ENCODE measurements around the gene RCBTB1. TPM values are rescaled to one million over a fixed set of nuclear protein-coding genes. Genes with fewer than 3 reads are reported as not detected.
"Not testable (repeated sequence)": the region's sequence is repeated elsewhere in the genome, so short reads cannot be mapped to it uniquely, and the experiment has no call there.

RCBTB1 gene
- total RNA-seq, 2 donors from 2014 or later: 22.6 to 22.7 TPM

GRCh38 chr13:49498206-49498605 is 87.2 kb downstream of the RCBTB1 start:
- Histone ChIP-seq H3K27me3 (replicated peaks; ENCODE audit: insufficient read depth) (no peaks in the 10 kb centered on the region), H3K4me3 (no peak overlapping the region), H3K36me3 (no peaks in the 10 kb centered on the region), H3K9me3 (no peaks in the 10 kb centered on the region), H3K4me1 (ENCODE audit: control insufficient read depth in 1 of 2, low read depth in 2 of 2) (peaks cover 7 to 24% of the 10 kb centered on the region in 2 donors), H3K27ac (peak overlapping the region in 1 of 2 donors; percentile 93)
- no peak for TF ChIP-seq CTCF (IDR thresholded peaks at IDR 0.05)
- no peak for DNase-seq (ENCODE audit: low spot score)
- ATAC-seq (ENCODE audit: insufficient number of reproducible peaks, low FRiP score, low read depth): no peak

GRCh38 chr13:49497272-49497671 is 88.1 kb downstream of the RCBTB1 start:
- Histone ChIP-seq H3K9me3 (no peaks in the 10 kb centered on the region), H3K27ac (peak overlapping the region; percentile 93 to 95)
- ATAC-seq (ENCODE audit: insufficient number of reproducible peaks, low FRiP score, low read depth): no peak

GRCh38 chr13:49496837-49497236 is 88.5 kb downstream of the RCBTB1 start:
- DNase-seq (ENCODE audit: low spot score); H3K9me3 ChIP-seq; H3K27me3 ChIP-seq (replicated peaks; ENCODE audit: insufficient read depth); H3K36me3 ChIP-seq; ATAC-seq (ENCODE audit: insufficient number of reproducible peaks, low FRiP score, low read depth): not testable (repeated sequence)
- Histone ChIP-seq H3K27ac (peak overlapping the region; percentile 93 to 95), H3K4me3 (peak overlapping the region; percentile 84), H3K4me1 (ENCODE audit: control insufficient read depth in 1 of 2, low read depth in 2 of 2) (peaks cover 7 to 24% of the 10 kb centered on the region in 2 donors)

More at GRCh38 chr13:49497272-49497671, 88.1 kb downstream of the RCBTB1 start:
- peaks cover 7 to 24% of the 10 kb centered on the region in 2 donors for H3K4me1 ChIP-seq (ENCODE audit: control insufficient read depth in 1 of 2, low read depth in 2 of 2)
- no peak for TF ChIP-seq CTCF (IDR thresholded peaks at IDR 0.05)
- H3K36me3 ChIP-seq: no peaks in the 10 kb centered on the region
- H3K27me3 ChIP-seq (replicated peaks; ENCODE audit: insufficient read depth): no peaks in the 10 kb centered on the region
- no peak for DNase-seq (ENCODE audit: low spot score)
- H3K4me3 ChIP-seq: no peak overlapping the region

- DNase-seq (ENCODE audit: low spot score) (peak; percentile 76), ATAC-seq (ENCODE audit: insufficient number of reproducible peaks, low FRiP score, low read depth) (peak; percentile 66)
- peak; percentile 48 for TF ChIP-seq CTCF (IDR thresholded peaks at IDR 0.05)
- Histone ChIP-seq H3K4me3 (peak within 1 kb of the TSS; percentile 84), H3K27me3 (replicated peaks; ENCODE audit: insufficient read depth) (no peaks in the 10 kb centered on the region), H3K4me1 (ENCODE audit: control insufficient read depth in 1 of 2, low read depth in 2 of 2) (peaks cover 7 to 24% of the 10 kb centered on the region in 2 donors), H3K9me3 (no peaks in the 10 kb centered on the region), H3K27ac (peak within 1 kb of the TSS; percentile 94 to 95), H3K36me3 (no peaks in the 10 kb centered on the region)
Measured at GRCh38 chr13:49495783-49496762, 89.3 kb downstream of the RCBTB1 start, which contains the start of gene PHF11. Gene PHF11, plus strand, starts transcription at chr13:49495953. Its CDS starts 49 bp downstream, at chr13:49496002.

- Histone ChIP-seq H3K27ac (peak overlapping the region; percentile 94 to 95), H3K36me3 (no peaks in the 10 kb centered on the region), H3K4me3 (peak overlapping the region; percentile 84), H3K27me3 (replicated peaks; ENCODE audit: insufficient read depth) (no peaks in the 10 kb centered on the region), H3K9me3 (no peaks in the 10 kb centered on the region), H3K4me1 (ENCODE audit: control insufficient read depth in 1 of 2, low read depth in 2 of 2) (peaks cover 7 to 18% of the 10 kb centered on the region in 2 donors)
- no peak for TF ChIP-seq CTCF (IDR thresholded peaks at IDR 0.05)
- ATAC-seq (ENCODE audit: insufficient number of reproducible peaks, low FRiP score, low read depth) (no peak), DNase-seq (ENCODE audit: low spot score) (no peak)
Measured at GRCh38 chr13:49494645-49495044, 90.7 kb downstream of the RCBTB1 start.

Measured in thoracic aorta (tissue), 2 donors.